Neural crest cell (in vitro differentiated cells): ENCODE data around the gene TMEM259. TPM values are rescaled to one million over a fixed set of nuclear protein-coding genes. Genes with fewer than 3 reads are reported as not detected.

Experiments used
- DNase-seq: peaks from one replicate; pipeline ENCODE4 v3.0.0; 2021; ENCODE audit warnings: low read depth, mixed read lengths, low spot score
- H3K27ac Mint-ChIP-seq: one replicate; pipeline ENCODE4 v1.8.0; 2021; ENCODE audit warnings: mild to moderate bottlenecking, mixed read lengths; ENCODE audit not compliant: unreplicated experiment
- H3K27me3 Mint-ChIP-seq: 2 replicates; pipeline ENCODE4 v1.8.0; 2021; ENCODE audit warnings: low read depth, mild to moderate bottlenecking, mixed read lengths
- H3K36me3 Mint-ChIP-seq: 2 replicates; pipeline ENCODE4 v1.8.0; 2021; ENCODE audit warnings: low read depth, mild to moderate bottlenecking, mixed read lengths
- H3K4me1 Mint-ChIP-seq: 2 replicates; pipeline ENCODE4 v1.8.0; 2021; ENCODE audit warnings: mixed read lengths
- H3K4me3 Mint-ChIP-seq: one replicate; pipeline ENCODE4 v1.8.0; 2021; ENCODE audit warnings: mild to moderate bottlenecking, mixed read lengths
- H3K9me3 Mint-ChIP-seq: 2 replicates; pipeline ENCODE4 v1.8.0; 2021; ENCODE audit warnings: mixed read lengths
- total RNA-seq: library from RNA; stranded (reverse); gene quantifications from 2 replicates; pipeline ENCODE4 v1.2.1, GENCODE V29; 2021
- TF ChIP-seq, protein P1 (sequence below): fragments of 200-600 bp; sonication (generic); conservative IDR thresholded peaks from 2 replicates; pipeline ENCODE4 v1.5.0; 2021; ENCODE audit warnings: antibody characterized with exemption, mild to moderate bottlenecking

Gene TMEM259
- total RNA-seq, 1 donor from 2014 or later, result 170 TPM

DNA sequence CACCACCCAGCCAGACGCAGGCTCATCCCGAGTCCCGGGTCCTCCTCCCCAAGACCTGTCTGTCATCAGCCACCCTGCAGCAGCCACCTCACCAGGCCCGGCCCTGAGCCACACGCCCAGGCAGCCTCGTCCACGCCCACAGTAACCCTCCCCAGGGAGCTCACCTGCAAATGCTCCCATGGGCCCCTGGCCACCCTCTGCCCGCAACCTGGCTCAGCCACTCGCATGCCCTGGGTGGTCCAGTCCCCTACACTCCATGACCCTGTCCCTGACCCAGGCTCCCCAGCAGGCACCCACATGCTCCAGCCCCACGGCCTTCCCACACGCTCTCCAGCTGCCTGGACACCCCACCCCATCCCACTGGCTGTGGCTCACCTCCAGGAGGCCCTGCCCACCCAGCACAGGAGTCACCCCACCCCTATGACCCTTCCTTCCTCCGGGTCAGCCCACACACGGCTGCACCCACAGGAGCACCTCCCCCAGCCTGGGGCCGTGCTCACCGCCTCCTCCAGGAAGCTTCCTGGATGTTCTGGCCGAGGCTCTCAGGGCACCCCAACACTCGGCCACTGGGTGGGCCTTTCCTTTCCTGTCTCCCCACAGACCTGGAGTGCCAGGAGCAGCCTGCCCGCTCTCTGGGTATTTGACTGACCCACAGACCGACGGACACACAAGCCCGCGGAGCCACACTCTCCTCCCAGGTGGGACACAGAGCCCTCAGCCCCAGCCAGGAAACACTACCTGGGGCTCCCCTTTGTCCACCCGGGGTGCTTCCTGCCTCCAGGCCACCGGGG lies 3.6 kb downstream of the TMEM259 start:
- peak overlapping the region; percentile 84 for H3K4me3 Mint-ChIP-seq
- TF ChIP-seq, protein P1, sequence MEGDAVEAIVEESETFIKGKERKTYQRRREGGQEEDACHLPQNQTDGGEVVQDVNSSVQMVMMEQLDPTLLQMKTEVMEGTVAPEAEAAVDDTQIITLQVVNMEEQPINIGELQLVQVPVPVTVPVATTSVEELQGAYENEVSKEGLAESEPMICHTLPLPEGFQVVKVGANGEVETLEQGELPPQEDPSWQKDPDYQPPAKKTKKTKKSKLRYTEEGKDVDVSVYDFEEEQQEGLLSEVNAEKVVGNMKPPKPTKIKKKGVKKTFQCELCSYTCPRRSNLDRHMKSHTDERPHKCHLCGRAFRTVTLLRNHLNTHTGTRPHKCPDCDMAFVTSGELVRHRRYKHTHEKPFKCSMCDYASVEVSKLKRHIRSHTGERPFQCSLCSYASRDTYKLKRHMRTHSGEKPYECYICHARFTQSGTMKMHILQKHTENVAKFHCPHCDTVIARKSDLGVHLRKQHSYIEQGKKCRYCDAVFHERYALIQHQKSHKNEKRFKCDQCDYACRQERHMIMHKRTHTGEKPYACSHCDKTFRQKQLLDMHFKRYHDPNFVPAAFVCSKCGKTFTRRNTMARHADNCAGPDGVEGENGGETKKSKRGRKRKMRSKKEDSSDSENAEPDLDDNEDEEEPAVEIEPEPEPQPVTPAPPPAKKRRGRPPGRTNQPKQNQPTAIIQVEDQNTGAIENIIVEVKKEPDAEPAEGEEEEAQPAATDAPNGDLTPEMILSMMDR, result no peak

DNA sequence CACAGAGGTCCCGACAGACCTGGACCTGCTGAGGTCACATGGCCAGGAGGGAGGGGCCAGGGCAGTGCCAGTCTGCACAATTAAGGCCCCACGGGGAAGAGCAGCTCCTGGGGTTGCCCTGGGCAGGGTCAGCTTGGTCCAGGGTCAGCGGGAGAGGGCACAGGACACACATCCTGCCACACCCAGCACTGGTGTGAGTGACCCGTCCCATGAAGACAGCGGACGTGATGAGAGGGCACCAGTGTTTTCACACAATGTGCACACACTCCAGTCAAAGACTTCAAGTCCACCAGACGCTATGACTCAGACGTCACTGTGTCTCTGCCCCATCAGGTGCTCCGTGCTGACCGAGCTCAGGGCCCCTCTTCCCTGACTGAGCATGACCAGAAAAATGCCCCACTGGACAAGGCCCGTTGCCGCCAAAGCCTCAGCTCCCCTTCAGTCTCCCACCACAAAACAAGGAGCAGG lies 4.2 kb downstream of the TMEM259 start:
- TF ChIP-seq, protein P1, result no peak
- Mint-ChIP-seq H3K9me3 (no peaks in the 10 kb centered on the region), H3K36me3 (no peaks in the 10 kb centered on the region), H3K27ac (peak overlapping the region; percentile 22), H3K27me3 (peaks cover 6% of the 10 kb centered on the region), H3K4me3 (peak overlapping the region; percentile 84), H3K4me1 (peaks cover 31% of the 10 kb centered on the region)
- no peak for DNase-seq

More for the DNA sequence above, 3.6 kb downstream of the TMEM259 start:
- Mint-ChIP-seq H3K9me3 (no peaks in the 10 kb centered on the region), H3K27me3 (peaks cover 6% of the 10 kb centered on the region), H3K27ac (peak overlapping the region; percentile 22), H3K4me1 (peaks cover 31% of the 10 kb centered on the region), H3K36me3 (no peaks in the 10 kb centered on the region)
- no peak for DNase-seq

DNA sequence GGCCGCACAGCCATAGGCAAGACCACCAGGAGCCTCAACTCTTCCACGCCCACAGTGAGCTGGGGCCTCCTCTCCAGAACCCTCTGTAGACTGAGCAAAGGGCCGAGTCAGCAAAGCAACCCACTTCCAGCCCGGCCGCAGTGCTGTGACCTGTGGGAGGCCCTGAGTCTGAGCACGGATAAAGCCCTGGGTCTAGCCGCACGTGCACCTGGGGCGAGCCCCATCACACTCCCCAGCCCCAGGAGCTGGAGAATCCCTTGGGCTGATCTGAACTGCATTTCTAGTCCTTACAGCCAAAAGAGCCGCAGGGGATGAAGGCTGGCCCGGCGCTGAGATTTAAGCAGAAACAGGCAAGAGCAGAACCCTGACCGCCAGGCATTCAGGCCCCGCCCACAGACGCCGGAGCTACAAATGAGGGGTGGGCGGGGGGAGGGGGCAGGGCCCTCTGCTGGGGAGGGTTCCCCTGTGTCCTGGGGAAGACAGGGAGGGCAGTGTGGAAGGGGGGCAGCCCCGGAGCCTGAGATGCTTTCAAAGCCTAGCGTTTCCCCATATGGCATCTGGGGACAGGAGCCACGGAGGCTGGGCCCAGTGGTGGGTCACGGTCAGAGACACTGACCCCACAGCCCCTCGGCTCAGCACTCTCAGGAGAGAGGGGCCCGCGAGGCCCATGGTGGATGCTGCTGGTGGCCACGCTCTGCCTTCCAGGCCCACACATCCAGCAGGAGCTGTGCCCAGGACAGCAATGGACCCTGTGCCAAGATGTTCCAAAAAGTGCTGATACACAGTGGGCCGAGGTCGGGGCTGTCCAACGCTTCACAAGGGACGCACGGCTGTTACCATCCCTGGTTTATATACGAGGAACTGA lies 4.9 kb downstream of the TMEM259 start:
- Mint-ChIP-seq H3K27ac (no peak overlapping the region), H3K36me3 (no peaks in the 10 kb centered on the region), H3K9me3 (no peaks in the 10 kb centered on the region), H3K4me3 (peak overlapping the region; percentile 84), H3K27me3 (no peaks in the 10 kb centered on the region), H3K4me1 (peaks cover 25% of the 10 kb centered on the region)
- DNase-seq, result no peak
- TF ChIP-seq, protein P1, result no peak

DNA sequence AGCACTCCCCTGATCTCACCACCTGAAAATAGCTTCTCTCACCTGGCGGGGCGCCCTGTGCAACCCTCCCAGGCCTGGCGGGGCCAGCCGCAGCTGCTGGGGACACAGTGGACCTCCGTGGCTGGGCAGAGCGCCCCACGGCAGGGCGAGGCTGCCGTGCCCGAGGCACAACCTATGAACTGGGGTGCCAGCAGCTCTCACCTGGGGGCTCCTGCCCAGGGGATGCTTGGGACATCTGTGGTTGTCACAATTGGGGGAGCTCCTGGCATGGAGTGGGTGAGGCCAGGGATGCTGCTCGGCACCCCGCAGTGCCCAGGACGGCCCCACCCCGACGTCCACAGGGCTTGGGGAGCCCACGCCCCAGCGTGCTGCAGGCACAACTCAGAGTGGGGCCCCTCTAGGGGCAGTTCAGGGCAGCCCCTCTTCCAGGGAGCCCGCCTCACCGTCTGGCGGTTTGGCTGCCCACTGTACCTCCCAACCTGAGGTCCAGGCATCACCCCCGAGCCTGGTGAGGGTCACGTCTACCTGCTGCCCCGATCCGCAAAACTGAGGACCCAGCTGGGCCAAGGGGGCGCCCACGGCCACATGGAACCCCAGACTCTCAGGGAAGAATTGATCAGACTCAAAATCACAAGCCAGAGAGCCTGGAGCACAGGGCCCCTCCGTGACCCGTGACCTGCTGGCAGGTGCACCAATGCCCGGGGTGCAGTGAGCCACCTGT lies 5.7 kb downstream of the TMEM259 start:
- Mint-ChIP-seq H3K4me3 (peak overlapping the region; percentile 80), H3K27ac (no peak overlapping the region)

More for the DNA sequence above, 5.7 kb downstream of the TMEM259 start:
- Mint-ChIP-seq H3K9me3 (no peaks in the 10 kb centered on the region), H3K36me3 (no peaks in the 10 kb centered on the region), H3K27me3 (no peaks in the 10 kb centered on the region), H3K4me1 (peaks cover 24% of the 10 kb centered on the region)
- DNase-seq, result no peak
- TF ChIP-seq, protein P1, result no peak
